K562 treated with DMSO at 1 percent for 24 hours (cell line): ENCODE data around the gene CD63. TPM values are rescaled to one million over a fixed set of nuclear protein-coding genes. Genes with fewer than 3 reads are reported as not detected.

Source experiments
- total RNA-seq: library from RNA; unstranded; fragments of 300-600 nt; gene quantifications from 2 replicates; pipeline ENCODE4 v1.2.3, GENCODE V29; 2022; ENCODE audit warnings: low read depth; ENCODE audit not compliant: insufficient read depth

CD63 gene
- 937 and 946 TPM in 2 replicates for total RNA-seq

GRCh38 chr12:55728939-55729818, at the start of gene CD63:
Gene CD63, minus strand, starts transcription at chr12:55729009. Its CDS starts 668 bp downstream, at chr12:55728341.

GRCh38 chr12:55742719-55743405, 14.1 kb upstream of the CD63 start, which contains the start of gene GDF11:
Gene GDF11, plus strand, starts transcription at chr12:55743122. Its CDS starts 195 bp downstream, at chr12:55743317.

GRCh38 chr12:55720071-55720564, 8.7 kb downstream of the CD63 start, which contains the start of gene RDH5:
Gene RDH5, plus strand, starts transcription at chr12:55720393. Its CDS starts 792 bp downstream, at chr12:55721185.

GRCh38 chr12:55715833-55716581, 12.8 kb downstream of the CD63 start, which contains the start of gene BLOC1S1:
Gene BLOC1S1, plus strand, starts transcription at chr12:55716046. Its CDS starts 6 bp downstream, at chr12:55716052.

GRCh38 chr12:55707841-55708694, 20.7 kb downstream of the CD63 start, which contains the start of gene ITGA7:
Gene ITGA7, minus strand, starts transcription at chr12:55707904. Its CDS starts 222 bp downstream, at chr12:55707682.

Other genes with a start within 250 kb of the CD63 start
- gene OR6C68, start 236.6 kb downstream of the CD63 start, total RNA-seq = not detected in 2 replicates
- gene OR6C4, start 179.4 kb downstream of the CD63 start, total RNA-seq = not detected in 2 replicates
- not detected in 2 replicates for gene OR2AP1, start 156.5 kb downstream of the CD63 start, total RNA-seq
- not detected in 2 replicates for gene OR10P1, start 92.1 kb downstream of the CD63 start, total RNA-seq
- 2.1 and 3.6 TPM in 2 replicates for gene ITGA7, start 21.1 kb downstream of the CD63 start, total RNA-seq
- 117 and 124 TPM in 2 replicates for gene BLOC1S1, start 13.0 kb downstream of the CD63 start, total RNA-seq
- 2.8 and 3.7 TPM in 2 replicates for gene RDH5, start 8.6 kb downstream of the CD63 start, total RNA-seq
- 11.2 and 15.9 TPM in 2 replicates for gene GDF11, start 14.1 kb upstream of the CD63 start, total RNA-seq
- gene SARNP, start 88.7 kb upstream of the CD63 start, total RNA-seq = 69.0 and 84.4 TPM in 2 replicates
- gene ORMDL2, start 89.0 kb upstream of the CD63 start, total RNA-seq = 29.6 and 36.3 TPM in 2 replicates
- 22.0 and 22.8 TPM in 2 replicates for gene DNAJC14, start 100.6 kb upstream of the CD63 start, total RNA-seq
- gene MMP19, start 113.9 kb upstream of the CD63 start, total RNA-seq = 1.0 and 1.6 TPM in 2 replicates
- 37.1 and 38.3 TPM in 2 replicates for gene PYM1, start 198.9 kb upstream of the CD63 start, total RNA-seq
- gene DGKA, start 202.2 kb upstream of the CD63 start, total RNA-seq = 12.2 and 12.7 TPM in 2 replicates
- 1.4 and 2.7 TPM in 2 replicates for gene PMEL, start 237.0 kb upstream of the CD63 start, total RNA-seq
- gene CDK2, start 237.8 kb upstream of the CD63 start, total RNA-seq = 90.4 and 99.9 TPM in 2 replicates
- gene RAB5B, start 245.1 kb upstream of the CD63 start, total RNA-seq = 33.4 and 45.9 TPM in 2 replicates